Liver (tissue), 9 donors: ENCODE data around the gene PTRH1. TPM values are rescaled to one million over a fixed set of nuclear protein-coding genes. Genes with fewer than 3 reads are reported as not detected.

Source experiments
- DNase-seq: peaks from one replicate; pipeline ENCODE4 v3.0.0-alpha.2; 2017; ENCODE audit warnings: low spot score
- H3K27ac ChIP-seq, 2 donors: one replicate each; pipeline ENCODE4 v1.7.0; 2013; ENCODE audit warnings: inconsistent platforms in 2 of 2, low read length in 2 of 2, control low read depth in 1 of 2, low read depth in 1 of 2, mild to moderate bottlenecking in 1 of 2
- H3K27me3 ChIP-seq, 4 donors: one replicate each; pipeline versions ENCODE4 v1.6.1 to v1.7.0; 2013; ENCODE audit warnings: low read length in 3 of 4, inconsistent platforms in 1 of 4, mild to moderate bottlenecking in 1 of 4, moderate library complexity in 1 of 4; ENCODE audit not compliant: control insufficient read depth in 4 of 4, insufficient read depth in 4 of 4
- H3K36me3 ChIP-seq, 4 donors: one replicate each; pipeline versions ENCODE4 v1.6.1 to v1.7.0; 2013; ENCODE audit warnings: low read length in 3 of 4, mild to moderate bottlenecking in 3 of 4, low read depth in 1 of 4, moderate library complexity in 1 of 4; ENCODE audit not compliant: control insufficient read depth in 4 of 4, insufficient read depth in 3 of 4
- H3K4me1 ChIP-seq, 4 donors: one replicate each; pipeline versions ENCODE4 v1.6.1 to v1.7.0; 2013; ENCODE audit warnings: low read length in 3 of 4, mild to moderate bottlenecking in 3 of 4, moderate library complexity in 1 of 4; ENCODE audit not compliant: control insufficient read depth in 4 of 4, insufficient read depth in 4 of 4
- H3K4me3 ChIP-seq, 3 donors: one replicate each; pipeline versions ENCODE4 v1.6.1 to v1.7.0; 2013; ENCODE audit warnings: low read length in 3 of 3, control low read depth in 1 of 3, low read depth in 1 of 3, mild to moderate bottlenecking in 1 of 3
- H3K9ac ChIP-seq, 2 donors: one replicate each; pipeline ENCODE4 v1.7.0; 2013; ENCODE audit warnings: low read length in 2 of 2, mild to moderate bottlenecking in 2 of 2, moderate library complexity in 2 of 2, control low read depth in 1 of 2, low read depth in 1 of 2
- H3K9me3 ChIP-seq, 4 donors: one replicate each; pipeline versions ENCODE4 v1.6.1 to v1.7.0; 2013; ENCODE audit warnings: low read length in 3 of 4; ENCODE audit not compliant: control insufficient read depth in 4 of 4
- CTCF ChIP-seq: fragments of 150-350 bp; IDR thresholded peaks from 2 replicates; pipeline ENCODE4 v1.5.1; 2017; ENCODE audit warnings: improper control_type of control experiment, low read depth, low read length; ENCODE audit not compliant: missing input control
- EGR1 ChIP-seq, 2 donors: IDR thresholded peaks; 2 replicates each; pipeline ENCODE4 v1.6.1; 2016 to 2018; ENCODE audit warnings: antibody characterized with exemption in 2 of 2, low read depth in 2 of 2
- FOXA1 ChIP-seq: IDR thresholded peaks from 2 replicates; pipeline ENCODE4 v1.6.1; 2016; ENCODE audit warnings: antibody characterized with exemption
- FOXA2 ChIP-seq: IDR thresholded peaks from 2 replicates; pipeline ENCODE4 v1.6.1; 2016; ENCODE audit warnings: antibody characterized with exemption
- GABPA ChIP-seq, 2 donors: IDR thresholded peaks in 1 of 2; conservative IDR thresholded peaks in 1 of 2; 2 replicates each; pipeline ENCODE4 v1.6.1; 2016; ENCODE audit warnings: antibody characterized with exemption in 2 of 2, mild to moderate bottlenecking in 1 of 2, moderate library complexity in 1 of 2
- HNF4A ChIP-seq, 2 donors: conservative IDR thresholded peaks; 2 replicates each; pipeline ENCODE4 v1.6.1; 2016; ENCODE audit warnings: antibody characterized with exemption in 2 of 2, mild to moderate bottlenecking in 2 of 2
- HNF4G ChIP-seq: IDR thresholded peaks from 2 replicates; pipeline ENCODE4 v1.6.1; 2016; ENCODE audit warnings: antibody characterized with exemption
- JUND ChIP-seq, 2 donors: IDR thresholded peaks; 2 replicates each; pipeline ENCODE4 v1.6.1; 2016; ENCODE audit warnings: antibody characterized with exemption in 2 of 2
- MAX ChIP-seq: IDR thresholded peaks from 2 replicates; pipeline ENCODE4 v1.6.1; 2016; ENCODE audit warnings: antibody characterized with exemption
- NR2F2 ChIP-seq: IDR thresholded peaks from 2 replicates; pipeline ENCODE4 v1.6.1; 2016; ENCODE audit warnings: antibody characterized with exemption
- RAD21 ChIP-seq, 2 donors: IDR thresholded peaks; 2 replicates each; pipeline ENCODE4 v1.6.1; 2016; ENCODE audit warnings: antibody characterized with exemption in 2 of 2, mild to moderate bottlenecking in 2 of 2
- REST ChIP-seq: IDR thresholded peaks from 2 replicates; pipeline ENCODE4 v1.6.1; 2016; ENCODE audit warnings: antibody characterized with exemption, mild to moderate bottlenecking
- RXRA ChIP-seq, 2 donors: IDR thresholded peaks; 2 replicates each; pipeline ENCODE4 v1.6.1; 2017 to 2018; ENCODE audit warnings: antibody characterized with exemption in 2 of 2, mild to moderate bottlenecking in 1 of 2
- SP1 ChIP-seq: IDR thresholded peaks from 2 replicates; pipeline ENCODE4 v1.6.1; 2018; ENCODE audit warnings: antibody characterized with exemption, mild to moderate bottlenecking
- TAF1 ChIP-seq: conservative IDR thresholded peaks from 2 replicates; pipeline ENCODE4 v1.6.1; 2016; ENCODE audit warnings: antibody characterized with exemption, mild to moderate bottlenecking
- YY1 ChIP-seq: IDR thresholded peaks from 2 replicates; pipeline ENCODE4 v1.6.1; 2016; ENCODE audit warnings: antibody characterized with exemption, mild to moderate bottlenecking
- ZBTB33 ChIP-seq: IDR thresholded peaks from 2 replicates; pipeline ENCODE4 v1.6.1; 2016; ENCODE audit warnings: antibody characterized with exemption
- WGBS: extraction: QIAGEN DNeasy Blood & Tissue Kit; methylation state at CpG from one replicate; pipeline ENCODE4 v1.1.7; 2013; 5-methylcytosine and 5-hydroxymethylcytosine counted together
- polyA plus RNA-seq, 2 donors: library from polyadenylated mRNA; stranded (reverse) in 1 of 2; unstranded in 1 of 2; fragments of 200-250 nt in 1 of 2; fragments of >200 nt in 1 of 2; fragmentation: Nextera tagmentation in 1 of 2; extraction: Ambion mirVana in 1 of 2; gene quantifications; one replicate each; pipeline versions ENCODE4 v1.2.1 to v1.2.3, GENCODE V29; 2013 to 2015
- total RNA-seq, 2 donors: library from RNA; depleted of rRNA; stranded (reverse); fragments of >200 nt; gene quantifications; one replicate each; pipeline ENCODE4 v1.2.3, GENCODE V29; 2014
- TF ChIP-seq, protein P1 (sequence below): IDR thresholded peaks from 2 replicates; pipeline ENCODE4 v1.6.1; 2016; ENCODE audit warnings: antibody characterized with exemption
- donor health status: healthy.
- donor health status: healthy.
- donor health status: healthy.
- donor health status: healthy.
- donor health status: healthy.

PTRH1 gene
- total and polyA plus RNA-seq, 4 donors: 6.7 to 21.6 (median 9.7) TPM

- peaks cover 0 to 6% (median 2%) of the 10 kb centered on the region in 4 donors for H3K4me1 ChIP-seq
- WGBS: 37% methylated on average over 7 of the region's 7 CpGs
- H3K27me3 ChIP-seq: no peaks in the 10 kb centered on the region
- H3K27ac ChIP-seq: peak overlapping the region in 1 of 2 donors; percentile 4
- H3K4me3 ChIP-seq: no peak overlapping the region
- H3K9me3 ChIP-seq: no peaks in the 10 kb centered on the region
- DNase-seq: no peak
- TF ChIP-seq CTCF (peak; percentile 28), FOXA1 (no peak), JUND (IDR thresholded peaks at IDR 0.05) (no peak), SP1 (peak; percentile 61), FOXA2 (no peak), MAX (peak; percentile 63), YY1 (no peak), TAF1 (no peak), HNF4A (conservative IDR thresholded peaks at IDR 0.05) (no peak), EGR1 (IDR thresholded peaks at IDR 0.05; ENCODE audit: low read depth in 2 of 2) (peak; percentile 61 to 68), GABPA (IDR thresholded peaks at IDR 0.05 in 1 of 2, conservative IDR thresholded peaks at IDR 0.05 in 1 of 2) (no peak), HNF4G (no peak), REST (peak; percentile 22), NR2F2 (peak; percentile 97), RXRA (IDR thresholded peaks at IDR 0.05) (peak in 1 of 2 donors; percentile 26), RAD21 (IDR thresholded peaks at IDR 0.05) (peak; percentile 60 to 77), ZBTB33 (no peak)
- TF ChIP-seq, protein P1, sequence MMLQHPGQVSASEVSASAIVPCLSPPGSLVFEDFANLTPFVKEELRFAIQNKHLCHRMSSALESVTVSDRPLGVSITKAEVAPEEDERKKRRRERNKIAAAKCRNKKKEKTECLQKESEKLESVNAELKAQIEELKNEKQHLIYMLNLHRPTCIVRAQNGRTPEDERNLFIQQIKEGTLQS: no peak
- no peak overlapping the region for H3K9ac ChIP-seq
- no peaks in the 10 kb centered on the region for H3K36me3 ChIP-seq
Measured at GRCh38 chr9:127763918-127764384, 48.5 kb upstream of the PTRH1 start.
